SH-SY5Y (cell line): ENCODE data around the gene GALNTL6.

Source experiments
- GATA2 ChIP-seq: IDR thresholded peaks from 2 replicates; pipeline ENCODE4 v1.6.1; 2011; ENCODE audit warnings: mild to moderate bottlenecking, low read depth, low read length
- GATA3 ChIP-seq: IDR thresholded peaks from 2 replicates; pipeline ENCODE4 v1.6.1; 2011; ENCODE audit warnings: low read depth, mild to moderate bottlenecking, low read length, moderate library complexity

DNA sequence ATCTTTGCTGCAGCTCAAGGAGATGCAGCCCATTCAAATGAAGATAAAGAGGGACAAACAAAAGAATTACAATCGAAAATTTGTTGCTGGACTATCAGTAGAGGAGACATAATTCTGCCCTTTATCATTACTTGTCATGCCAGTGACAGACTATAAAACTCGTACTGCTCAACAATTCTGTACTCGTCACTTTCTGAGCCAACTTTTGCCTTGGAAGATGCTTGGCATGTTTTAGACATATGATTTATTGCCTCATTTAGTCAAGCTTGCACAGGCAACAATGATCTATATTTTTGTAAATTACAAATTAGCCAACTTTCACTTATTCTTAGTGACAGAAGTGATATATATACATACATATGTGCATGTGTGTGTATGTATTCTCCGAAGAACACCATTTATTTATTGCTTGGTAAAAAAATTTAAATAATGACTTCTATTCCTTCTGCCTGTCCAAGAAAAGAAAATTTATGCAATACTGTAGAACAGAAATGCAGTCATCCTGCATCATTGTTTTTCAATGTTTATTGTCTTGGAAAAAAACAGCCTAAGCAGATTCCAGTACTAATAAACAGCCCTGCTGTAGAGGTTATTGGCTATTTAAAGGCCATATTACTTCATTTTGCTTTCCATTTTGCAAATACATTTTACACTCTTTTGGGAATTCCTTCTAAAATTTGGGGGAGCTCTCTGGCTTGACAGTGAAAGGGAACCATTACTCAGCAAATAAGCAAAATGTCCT, 980.5 kb downstream of the GALNTL6 start:
- TF ChIP-seq GATA2 = no peak
- TF ChIP-seq GATA3 = no peak
